GM12801 (cell line): ENCODE data around the gene NCSTN.

Experiments used
- TF ChIP-seq, protein P1 (sequence below): IDR thresholded peaks from one replicate; pipeline ENCODE4 v1.5.1; 2011; ENCODE audit warnings: control low read depth; ENCODE audit not compliant: insufficient read length; ENCODE audit errors: extremely low read depth

The NCSTN gene

DNA sequence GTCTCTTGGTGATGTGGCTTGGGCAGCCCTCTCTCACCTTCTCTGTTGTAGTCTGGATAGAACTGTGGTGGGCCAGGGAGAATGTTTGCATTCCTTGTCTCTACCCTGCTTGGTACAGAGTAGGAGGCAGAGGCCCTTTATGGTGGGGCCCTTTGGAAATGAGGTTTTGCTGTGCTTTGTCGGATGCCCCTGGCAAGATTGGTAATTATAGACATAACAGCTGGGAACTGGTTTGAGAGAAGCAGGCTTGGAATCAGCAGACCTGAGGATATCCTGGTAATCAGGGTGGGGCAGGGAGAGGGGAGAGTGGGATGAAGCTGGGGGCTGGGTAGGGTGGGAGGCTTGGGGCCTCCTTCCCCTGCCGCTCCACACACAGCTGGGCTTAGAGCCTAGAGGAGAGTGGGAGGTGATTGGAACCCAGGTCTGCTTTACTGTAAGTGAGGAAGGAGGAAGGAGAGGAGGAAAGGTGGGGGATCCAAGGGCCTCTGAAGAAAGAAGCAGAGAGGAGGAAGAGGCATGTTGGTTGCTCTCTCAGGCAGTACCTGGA is 62.2 kb downstream of the NCSTN start:
- TF ChIP-seq, protein P1, sequence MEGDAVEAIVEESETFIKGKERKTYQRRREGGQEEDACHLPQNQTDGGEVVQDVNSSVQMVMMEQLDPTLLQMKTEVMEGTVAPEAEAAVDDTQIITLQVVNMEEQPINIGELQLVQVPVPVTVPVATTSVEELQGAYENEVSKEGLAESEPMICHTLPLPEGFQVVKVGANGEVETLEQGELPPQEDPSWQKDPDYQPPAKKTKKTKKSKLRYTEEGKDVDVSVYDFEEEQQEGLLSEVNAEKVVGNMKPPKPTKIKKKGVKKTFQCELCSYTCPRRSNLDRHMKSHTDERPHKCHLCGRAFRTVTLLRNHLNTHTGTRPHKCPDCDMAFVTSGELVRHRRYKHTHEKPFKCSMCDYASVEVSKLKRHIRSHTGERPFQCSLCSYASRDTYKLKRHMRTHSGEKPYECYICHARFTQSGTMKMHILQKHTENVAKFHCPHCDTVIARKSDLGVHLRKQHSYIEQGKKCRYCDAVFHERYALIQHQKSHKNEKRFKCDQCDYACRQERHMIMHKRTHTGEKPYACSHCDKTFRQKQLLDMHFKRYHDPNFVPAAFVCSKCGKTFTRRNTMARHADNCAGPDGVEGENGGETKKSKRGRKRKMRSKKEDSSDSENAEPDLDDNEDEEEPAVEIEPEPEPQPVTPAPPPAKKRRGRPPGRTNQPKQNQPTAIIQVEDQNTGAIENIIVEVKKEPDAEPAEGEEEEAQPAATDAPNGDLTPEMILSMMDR, result no peak

DNA sequence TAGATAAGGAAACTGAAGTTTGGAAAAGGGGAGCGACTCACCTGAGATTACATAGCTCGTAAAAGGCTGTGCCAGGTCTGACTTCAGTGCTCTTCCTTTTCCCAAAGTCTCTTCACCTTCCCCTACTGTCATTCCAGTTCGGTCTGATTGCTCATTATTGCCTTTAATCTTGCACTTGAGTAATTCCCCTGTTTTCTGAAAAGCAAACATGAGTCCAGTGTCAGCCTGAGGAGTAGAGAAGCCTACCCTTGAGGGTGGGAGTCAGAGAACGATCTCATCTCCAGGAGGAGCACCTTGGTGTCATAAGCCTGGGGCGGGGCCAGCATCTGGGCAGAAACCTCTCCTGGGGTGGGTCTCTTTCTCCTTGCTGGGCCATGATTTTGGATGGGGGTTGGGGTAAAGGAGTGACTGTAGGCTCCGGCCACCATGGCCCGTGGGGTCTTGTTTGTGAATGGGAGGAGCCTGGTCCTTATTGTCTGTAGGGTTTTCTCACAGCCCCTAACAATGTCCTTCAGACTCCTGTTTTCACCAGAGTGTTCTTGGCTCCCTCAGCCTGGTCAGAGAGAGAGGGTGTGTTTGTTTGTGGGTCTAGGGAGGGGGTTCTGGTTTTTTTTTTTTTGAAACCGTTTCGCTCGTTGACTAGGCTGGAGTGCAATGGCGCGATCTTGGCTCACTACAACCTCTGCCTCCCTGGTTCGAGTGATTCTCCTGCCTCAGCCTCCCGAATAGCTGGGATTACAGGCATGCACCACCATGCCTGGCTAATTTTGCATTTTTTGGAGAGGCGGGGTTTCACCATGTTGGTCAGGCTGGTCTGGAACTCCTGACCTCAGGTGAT is 63.2 kb downstream of the NCSTN start:
- TF ChIP-seq, protein P1, result no peak

DNA sequence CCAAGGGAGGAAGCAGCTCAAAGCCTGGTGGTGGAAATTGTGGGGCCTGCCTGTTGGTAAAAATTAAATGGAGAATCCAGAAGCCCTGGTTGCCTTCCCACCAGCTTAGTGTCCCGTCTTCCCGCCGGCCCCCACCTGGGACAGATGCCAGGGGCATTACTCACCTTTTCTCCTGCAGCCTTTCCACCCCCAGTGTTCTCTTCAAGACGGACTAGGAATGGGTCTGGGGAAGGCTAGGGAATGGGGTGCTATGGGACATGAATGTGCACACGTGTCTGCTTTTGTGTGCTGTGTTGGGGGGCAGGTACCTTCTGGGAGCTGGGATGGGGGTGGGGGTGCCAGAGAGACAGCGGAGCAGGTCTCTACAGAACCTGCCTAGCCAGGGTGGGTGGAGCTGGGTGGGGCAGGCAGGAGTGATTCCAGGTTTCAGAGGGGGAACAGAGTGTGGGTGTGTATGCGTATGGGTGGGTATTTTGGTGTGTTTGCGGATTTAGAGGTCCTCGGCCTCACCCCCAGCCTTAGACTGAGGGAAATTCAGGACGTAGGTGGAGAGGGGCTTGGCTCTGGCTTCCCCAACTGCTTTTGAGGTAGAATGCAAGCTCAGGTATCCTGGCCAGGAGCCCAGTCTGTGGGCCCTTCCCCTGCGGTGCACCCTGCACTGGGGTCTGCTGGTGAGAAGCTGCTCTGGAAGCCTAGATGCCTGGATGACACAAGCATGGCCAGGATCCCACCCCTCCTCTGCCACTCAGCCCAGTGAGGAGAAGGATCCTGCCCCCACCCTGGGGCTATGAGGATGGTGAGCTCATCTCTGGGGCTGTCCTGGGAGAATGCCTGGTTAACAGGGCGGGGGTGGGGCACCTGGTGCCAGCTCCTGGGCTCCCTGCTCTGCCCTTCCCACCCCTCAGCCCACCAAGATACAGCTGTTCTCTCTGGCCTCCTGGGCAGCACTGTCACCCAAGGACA is 64.9 kb downstream of the NCSTN start:
- TF ChIP-seq, protein P1, result no peak
